HCT116 (cell line): ENCODE results near the gene CDH4.

Source experiments
- CTCF ChIP-seq, 3 experiments: fragments of 200-600 bp in 1 of 3; sonication (generic) in 1 of 3; IDR thresholded peaks in 2 of 3; conservative IDR thresholded peaks in 1 of 3; 2 replicates each; pipeline ENCODE4 v1.5.1; 2012 to 2017; ENCODE audit warnings: low read depth in 2 of 3, low read length in 2 of 3, antibody characterized with exemption in 1 of 3, borderline replicate concordance in 1 of 3, control low read depth in 1 of 3, mild to moderate bottlenecking in 1 of 3, mixed read lengths in 1 of 3, mixed run types in 1 of 3, moderate library complexity in 1 of 3; ENCODE audit not compliant: insufficient read depth in 1 of 3
- ELF1 ChIP-seq: IDR thresholded peaks from 2 replicates; pipeline ENCODE4 v1.6.1; 2012; ENCODE audit warnings: low read depth, borderline replicate concordance
- EZH2phosphoT487 ChIP-seq: fragments of 200-600 bp; IDR thresholded peaks from 2 replicates; pipeline ENCODE4 v1.6.1; 2018; ENCODE audit warnings: antibody characterized with exemption, borderline replicate concordance
- POLR2A ChIP-seq: IDR thresholded peaks from 2 replicates; pipeline ENCODE4 v1.7.0; 2011; ENCODE audit warnings: borderline replicate concordance; ENCODE audit not compliant: insufficient read depth, insufficient read length; ENCODE audit errors: extremely low read depth

- TF ChIP-seq POLR2A = no peak
- TF ChIP-seq EZH2phosphoT487 = no peak
- no peak for TF ChIP-seq CTCF (IDR thresholded peaks at IDR 0.05 in 2 of 3, conservative IDR thresholded peaks at IDR 0.05 in 1 of 3; ENCODE audit: borderline replicate concordance in 1 of 3, insufficient read depth in 1 of 3, low read depth in 2 of 3, low read length in 2 of 3)
- TF ChIP-seq ELF1 = no peak
Observed at GRCh38 chr20:61658563-61658962, 406.5 kb downstream of the CDH4 start.
